A549 (cell line): ENCODE data around the gene XCR1. TPM values are rescaled to one million over a fixed set of nuclear protein-coding genes. Genes with fewer than 3 reads are reported as not detected.

Source experiments
- ATAC-seq, 2 experiments: fragments of 200-7000 bp in 1 of 2; fragments of >200 bp in 1 of 2; cut with Nextera tagmentation in 1 of 2; cut with Tn5 transposase in 1 of 2; 3 replicates each; pipeline versions ENCODE4 v1.8.0 to v1.9.1; 2018 to 2020; ENCODE audit warnings: mild to moderate bottlenecking in 1 of 2, moderate library complexity in 1 of 2
- CTCF ChIA-PET: fragments of 300-600 bp; sonication (Branson Sonifier 250); formaldehyde crosslinking; extraction: SDS; loops from one replicate; lab custom pipeline; 2021; ENCODE audit warnings: antibody characterized with exemption, inconsistent platforms; lab: Yijun Ruan, JAX
- POLR2A ChIA-PET: fragments of 350-600 bp; formaldehyde crosslinking; extraction: SDS; loops from one replicate; lab custom pipeline; 2021; ENCODE audit warnings: antibody characterized with exemption, inconsistent platforms; lab: Yijun Ruan, JAX
- DNase-seq, 2 experiments: peaks; one replicate each; pipeline versions ENCODE4 v3.0.0 to v3.0.0-alpha.2; 2011 to 2016; ENCODE audit warnings: low read depth in 1 of 2, low spot score in 1 of 2
- FAIRE-seq: peaks from 2 replicates; lab custom pipeline; 2011; peaks lifted over from hg19 to GRCh38; lab: Jason Lieb, UNC
- H3K27ac ChIP-seq, 2 experiments: fragments of >200 bp; sonication (Bioruptor Twin); formaldehyde crosslinking; 3 replicates each; pipeline ENCODE4 v1.5.1; 2016 to 2017
- H3K4me1 ChIP-seq: fragments of >200 bp; sonication (Bioruptor Twin); formaldehyde crosslinking; 3 replicates; pipeline ENCODE4 v1.6.1; 2016
- H3K4me2 ChIP-seq: fragments of >200 bp; sonication (Bioruptor Twin); formaldehyde crosslinking; 3 replicates; pipeline ENCODE4 v1.6.1; 2016
- H3K4me3 ChIP-seq: fragments of >200 bp; sonication (Bioruptor Twin); formaldehyde crosslinking; 3 replicates; pipeline ENCODE4 v1.5.1; 2016
- H3K9me3 ChIP-seq: fragments of >200 bp; sonication (Bioruptor Twin); formaldehyde crosslinking; 3 replicates; pipeline ENCODE4 v1.6.1; 2016
- CBX8 ChIP-seq: fragments of 200-600 bp; sonication (generic); IDR thresholded peaks from 2 replicates; pipeline ENCODE4 v1.6.1; 2016
- CTCF ChIP-seq: fragments of >200 bp; sonication (Bioruptor Twin); formaldehyde crosslinking; IDR thresholded peaks from 3 replicates; pipeline ENCODE4 v1.5.1; 2016
- E2F6 ChIP-seq: IDR thresholded peaks from 2 replicates; pipeline ENCODE4 v1.6.1; 2012; ENCODE audit warnings: low read depth, borderline replicate concordance
- EHF ChIP-seq: fragments of 250-450 bp; sonication (Bioruptor Pico); IDR thresholded peaks from 2 replicates; pipeline ENCODE4 v1.5.0; 2020; ENCODE audit warnings: mild to moderate bottlenecking
- EHMT2 ChIP-seq: fragments of 200-600 bp; sonication (generic); IDR thresholded peaks from 2 replicates; pipeline ENCODE4 v1.6.1; 2016; ENCODE audit warnings: antibody characterized with exemption, low read depth, mild to moderate bottlenecking, moderate library complexity
- EP300 ChIP-seq, 2 experiments: fragments of >200 bp; sonication (Bioruptor Twin); formaldehyde crosslinking; IDR thresholded peaks; 2 replicates in 1 of 2; 3 replicates in 1 of 2; pipeline ENCODE4 v1.6.1; 2016 to 2017
- FOSB ChIP-seq: fragments of 250-450 bp; sonication (Bioruptor Pico); IDR thresholded peaks from 2 replicates; pipeline ENCODE4 v1.5.0; 2020; ENCODE audit warnings: mild to moderate bottlenecking, moderate library complexity
- FOXS1 ChIP-seq: fragments of 250-450 bp; sonication (Bioruptor Pico); IDR thresholded peaks from 2 replicates; pipeline ENCODE4 v1.5.0; 2020; ENCODE audit warnings: mild to moderate bottlenecking, moderate library complexity
- HES2 ChIP-seq: fragments of >200 bp; sonication (Bioruptor Twin); formaldehyde crosslinking; IDR thresholded peaks from 2 replicates; pipeline ENCODE4 v1.6.1; 2016
- HEYL ChIP-seq: fragments of 250-450 bp; sonication (Bioruptor Pico); IDR thresholded peaks from 2 replicates; pipeline ENCODE4 v1.8.0; 2021; ENCODE audit warnings: mild to moderate bottlenecking, moderate library complexity
- HOXB13 ChIP-seq: fragments of 250-450 bp; sonication (Bioruptor Pico); IDR thresholded peaks from 2 replicates; pipeline ENCODE4 v1.5.0; 2020; ENCODE audit warnings: low read depth, mild to moderate bottlenecking, moderate library complexity
- HOXB5 ChIP-seq: fragments of 250-450 bp; sonication (Bioruptor Pico); IDR thresholded peaks from 2 replicates; pipeline ENCODE4 v1.5.0; 2020; ENCODE audit warnings: mild to moderate bottlenecking, moderate library complexity
- JUNB ChIP-seq: fragments of >200 bp; sonication (Bioruptor Twin); formaldehyde crosslinking; IDR thresholded peaks from 2 replicates; pipeline ENCODE4 v1.6.1; 2016
- KDM5A ChIP-seq: fragments of 200-600 bp; sonication (generic); IDR thresholded peaks from 2 replicates; pipeline ENCODE4 v1.6.1; 2016; ENCODE audit warnings: antibody characterized with exemption, mild to moderate bottlenecking
- MAFK ChIP-seq: fragments of 450-650 bp; IDR thresholded peaks from 2 replicates; pipeline ENCODE4 v1.6.1; 2014; ENCODE audit not compliant: partially characterized antibody
- MAX ChIP-seq: IDR thresholded peaks from 2 replicates; pipeline ENCODE4 v1.6.1; 2012
- NPAS2 ChIP-seq: fragments of 250-450 bp; sonication (Bioruptor Pico); IDR thresholded peaks from 2 replicates; pipeline ENCODE4 v1.8.0; 2022; ENCODE audit warnings: mild to moderate bottlenecking, moderate library complexity, borderline replicate concordance
- PHF8 ChIP-seq: fragments of 200-600 bp; sonication (generic); IDR thresholded peaks from 2 replicates; pipeline ENCODE4 v1.6.1; 2016; ENCODE audit warnings: low read depth, mild to moderate bottlenecking, antibody characterized with exemption, moderate library complexity, borderline replicate concordance
- POLR2AphosphoS2 ChIP-seq: conservative IDR thresholded peaks from 2 replicates; pipeline ENCODE4 v1.6.1; 2012; ENCODE audit warnings: low read length, improper control_type of control experiment, inconsistent platforms
- RARB ChIP-seq: fragments of 250-450 bp; sonication (Bioruptor Pico); IDR thresholded peaks from 2 replicates; pipeline ENCODE4 v1.8.0; 2021; ENCODE audit warnings: mild to moderate bottlenecking, moderate library complexity
- SREBF2 ChIP-seq: fragments of 450-650 bp; IDR thresholded peaks from 2 replicates; pipeline ENCODE4 v1.6.1; 2014; ENCODE audit warnings: mild to moderate bottlenecking, moderate library complexity
- USF2 ChIP-seq: fragments of 450-650 bp; IDR thresholded peaks from 2 replicates; pipeline ENCODE4 v1.6.1; 2014; ENCODE audit warnings: antibody characterized with exemption
- ZFP36 ChIP-seq: fragments of 450-650 bp; IDR thresholded peaks from 2 replicates; pipeline ENCODE4 v1.6.1; 2014; ENCODE audit warnings: borderline replicate concordance; ENCODE audit not compliant: partially characterized antibody
- WGBS: methylation state at CpG from one replicate; pipeline ENCODE4 v1.1.6; 2017; ENCODE audit errors: missing lambda C conversion rate; 5-methylcytosine and 5-hydroxymethylcytosine counted together
- polyA plus RNA-seq, 4 experiments: library from polyadenylated mRNA; depleted of rRNA in 3 of 4; stranded (reverse); fragments of >200 nt; fragmentation: RNase III in 1 of 4; extraction: RNeasy Plus Mini Kit Qiagen cat#74134 plus additional on column Dnase treatment in 1 of 4; gene quantifications; 2 replicates in 3 of 4; 3 replicates in 1 of 4; pipeline ENCODE4 v1.2.3, GENCODE V29; 2011 to 2017

Gene XCR1
- polyA plus RNA-seq, 2 of the 4 experiments (the other 2 are of a cell fraction) = not detected

- FAIRE-seq (no peak), ATAC-seq (no peak), DNase-seq (no peak)
- no peak for TF ChIP-seq E2F6
- TF ChIP-seq EP300 (IDR thresholded peaks at IDR 0.05) = no peak
- no peak for TF ChIP-seq NPAS2 (CRISPR knock-in tag)
- TF ChIP-seq HEYL (CRISPR knock-in tag) = no peak
- TF ChIP-seq MAX = no peak
- TF ChIP-seq KDM5A = no peak
- TF ChIP-seq MAFK = no peak
- TF ChIP-seq FOSB (CRISPR knock-in tag) = no peak
- no peak for TF ChIP-seq USF2
- Histone ChIP-seq H3K4me3 (no peak overlapping the region), H3K4me1 (no peaks in the 10 kb centered on the region), H3K9me3 (no peaks in the 10 kb centered on the region; the same call in 2 of the 3 replicates), H3K27ac (no peak overlapping the region), H3K4me2 (no peak overlapping the region)
- ChIA-PET POLR2A (no interaction called here), CTCF (interaction anchor here (0.7 kb wide), 1 partner anchor 14 kb away, joined by 3 read pairs; no protein-coding TSS in a partner anchor)
- 0% methylated on average over 1 of the region's 1 CpG for WGBS
These were observed 2.1 kb downstream of the XCR1 start for GRCh38 chr3:46025139-46025538.

- Histone ChIP-seq H3K4me1 (no peaks in the 10 kb centered on the region), H3K4me2 (no peak overlapping the region), H3K4me3 (no peak overlapping the region), H3K27ac (no peak overlapping the region), H3K9me3 (no peaks in the 10 kb centered on the region; the same call in 2 of the 3 replicates)
- DNase-seq (no peak), ATAC-seq (no peak), FAIRE-seq (no peak)
- ChIA-PET POLR2A (no interaction called here), CTCF (interaction anchor here (0.6 to 1.3 kb wide), 2 partner anchors 15 to 120 kb away, joined by 3 read pairs; no protein-coding TSS in a partner anchor)
- TF ChIP-seq HOXB5 (no peak), CTCF (no peak), EHMT2 (no peak), FOXS1 (CRISPR knock-in tag) (no peak), CBX8 (no peak), HES2 (no peak), ZFP36 (no peak), HOXB13 (no peak), EHF (CRISPR knock-in tag) (no peak), MAX (no peak), POLR2AphosphoS2 (no peak), SREBF2 (no peak), HEYL (CRISPR knock-in tag) (no peak), PHF8 (no peak), JUNB (no peak), RARB (CRISPR knock-in tag) (no peak), EP300 (IDR thresholded peaks at IDR 0.05) (no peak)
- WGBS = 18% methylated on average over 3 of the region's 3 CpGs
These were observed 3.2 kb downstream of the XCR1 start for GRCh38 chr3:46024131-46024530.
